Measurements from ENCODE around the gene TAS2R1.

DNA sequence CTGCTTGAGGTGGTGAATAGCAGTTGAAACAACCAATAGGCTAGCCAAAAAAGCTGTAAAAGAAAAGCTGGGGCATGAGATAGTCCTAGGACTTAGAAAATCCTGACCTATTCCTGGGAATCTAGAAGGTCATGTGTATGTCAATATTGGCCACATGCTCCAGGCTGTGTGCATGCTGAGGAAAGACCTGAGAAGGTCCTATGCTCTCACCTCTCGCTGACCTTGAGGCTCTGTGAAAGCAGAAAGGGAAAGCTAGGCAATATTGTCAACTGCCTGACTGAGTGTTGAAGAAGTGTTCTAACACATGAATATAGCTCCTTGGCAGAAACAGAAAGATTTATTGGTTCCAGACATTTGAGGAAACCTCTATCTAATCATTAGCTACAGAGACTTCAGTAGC is 19.8 kb downstream of the TAS2R1 start:
- TF ChIP-seq, protein P1, sequence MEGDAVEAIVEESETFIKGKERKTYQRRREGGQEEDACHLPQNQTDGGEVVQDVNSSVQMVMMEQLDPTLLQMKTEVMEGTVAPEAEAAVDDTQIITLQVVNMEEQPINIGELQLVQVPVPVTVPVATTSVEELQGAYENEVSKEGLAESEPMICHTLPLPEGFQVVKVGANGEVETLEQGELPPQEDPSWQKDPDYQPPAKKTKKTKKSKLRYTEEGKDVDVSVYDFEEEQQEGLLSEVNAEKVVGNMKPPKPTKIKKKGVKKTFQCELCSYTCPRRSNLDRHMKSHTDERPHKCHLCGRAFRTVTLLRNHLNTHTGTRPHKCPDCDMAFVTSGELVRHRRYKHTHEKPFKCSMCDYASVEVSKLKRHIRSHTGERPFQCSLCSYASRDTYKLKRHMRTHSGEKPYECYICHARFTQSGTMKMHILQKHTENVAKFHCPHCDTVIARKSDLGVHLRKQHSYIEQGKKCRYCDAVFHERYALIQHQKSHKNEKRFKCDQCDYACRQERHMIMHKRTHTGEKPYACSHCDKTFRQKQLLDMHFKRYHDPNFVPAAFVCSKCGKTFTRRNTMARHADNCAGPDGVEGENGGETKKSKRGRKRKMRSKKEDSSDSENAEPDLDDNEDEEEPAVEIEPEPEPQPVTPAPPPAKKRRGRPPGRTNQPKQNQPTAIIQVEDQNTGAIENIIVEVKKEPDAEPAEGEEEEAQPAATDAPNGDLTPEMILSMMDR (IDR thresholded peaks at IDR 0.05), result no peak
- no peak for TF ChIP-seq ZFX (IDR thresholded peaks at IDR 0.05; ENCODE audit: borderline replicate concordance)

Measured in 22Rv1 (cell line).